AG04450 (cell line): ENCODE data around the gene ATP2B2. TPM values are rescaled to one million over a fixed set of nuclear protein-coding genes. Genes with fewer than 3 reads are reported as not detected.

Source experiments
- CTCF ChIA-PET: fragments of 300-600, 350-600 bp; formaldehyde crosslinking; extraction: SDS; loops from one replicate; lab custom pipeline; 2022; ENCODE audit warnings: antibody characterized with exemption, inconsistent platforms; lab: Charles Lee
- POLR2A ChIA-PET: fragments of 350-600 bp; formaldehyde crosslinking; extraction: SDS; loops from one replicate; lab custom pipeline; 2021; ENCODE audit warnings: antibody characterized with exemption, inconsistent platforms; lab: Yijun Ruan, JAX
- DNase-seq: peaks from one replicate; pipeline ENCODE4 v3.0.0-alpha.2; 2011; ENCODE audit warnings: low read depth, low spot score
- H3K27ac ChIP-seq: one replicate; pipeline ENCODE4 v1.5.1; 2012; ENCODE audit warnings: low read depth, low read length, control low read depth
- H3K27me3 ChIP-seq: one replicate; pipeline ENCODE4 v1.6.0; 2012; ENCODE audit warnings: low read length; ENCODE audit not compliant: control insufficient read depth, insufficient read depth
- H3K4me3 ChIP-seq: 2 replicates; pipeline ENCODE4 v1.5.1; 2011; ENCODE audit warnings: mild to moderate bottlenecking, low read depth, low read length, control low read depth
- H3K9me3 ChIP-seq: 2 replicates; pipeline ENCODE4 v1.5.1; 2012; ENCODE audit warnings: low read length; ENCODE audit not compliant: control insufficient read depth, insufficient read depth
- polyA plus RNA-seq: library from polyadenylated mRNA; depleted of rRNA; stranded (reverse); fragments of >200 nt; gene quantifications from 2 replicates; pipeline ENCODE4 v1.2.3, GENCODE V29; 2011
- TF ChIP-seq, protein P1 (sequence below): IDR thresholded peaks from 2 replicates; pipeline ENCODE4 v1.5.1; 2011; ENCODE audit warnings: low read depth, low read length, control low read depth, inconsistent platforms

Gene ATP2B2
- polyA plus RNA-seq, 1 experiment = 0.01 TPM

DNA sequence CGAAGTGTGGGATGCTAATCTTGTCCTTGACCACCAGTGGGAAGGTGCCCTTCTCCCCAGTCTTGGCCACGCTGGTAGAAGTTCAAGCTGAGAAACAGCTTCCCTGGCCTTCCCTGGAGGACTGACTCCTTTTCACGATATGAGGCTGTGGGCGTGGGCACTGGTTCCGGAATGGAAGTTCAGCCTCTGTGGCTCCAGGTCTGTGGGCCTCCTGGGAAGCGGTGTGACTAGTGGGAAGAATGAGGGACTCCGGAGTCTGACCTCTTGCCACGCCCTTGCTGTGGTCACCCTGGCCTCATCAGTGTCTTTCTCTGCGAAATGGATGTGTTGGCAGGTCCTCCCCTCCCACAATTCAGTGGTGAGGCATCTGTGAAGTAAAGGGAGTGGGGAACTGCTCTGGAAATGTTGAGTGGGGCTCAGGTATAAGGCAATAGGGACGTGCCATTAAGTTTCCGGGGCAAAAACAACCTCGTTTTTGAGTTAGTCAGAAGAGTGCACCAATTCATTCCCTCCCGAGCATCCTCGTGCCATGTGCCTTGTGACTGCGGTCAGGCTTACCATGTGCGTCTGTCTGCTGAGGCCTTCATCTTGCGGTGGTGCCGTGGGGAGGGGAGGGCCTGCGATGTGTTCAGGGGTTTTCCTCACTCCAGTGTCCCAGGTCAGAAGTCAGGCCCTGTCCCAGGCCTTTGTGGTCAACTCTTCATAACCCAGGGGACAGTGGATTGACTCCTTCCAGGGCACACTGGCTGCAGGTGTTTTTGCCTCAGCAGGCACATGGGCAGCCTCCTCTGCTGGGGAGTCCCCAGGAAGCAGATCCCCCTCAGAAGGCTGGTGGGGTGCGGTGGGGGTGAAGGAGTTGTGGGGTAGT is 172.7 kb downstream of the ATP2B2 start:
- POLR2A ChIA-PET = no interaction called here
- H3K27me3 ChIP-seq = peaks cover 66% of the 10 kb centered on the region

DNA sequence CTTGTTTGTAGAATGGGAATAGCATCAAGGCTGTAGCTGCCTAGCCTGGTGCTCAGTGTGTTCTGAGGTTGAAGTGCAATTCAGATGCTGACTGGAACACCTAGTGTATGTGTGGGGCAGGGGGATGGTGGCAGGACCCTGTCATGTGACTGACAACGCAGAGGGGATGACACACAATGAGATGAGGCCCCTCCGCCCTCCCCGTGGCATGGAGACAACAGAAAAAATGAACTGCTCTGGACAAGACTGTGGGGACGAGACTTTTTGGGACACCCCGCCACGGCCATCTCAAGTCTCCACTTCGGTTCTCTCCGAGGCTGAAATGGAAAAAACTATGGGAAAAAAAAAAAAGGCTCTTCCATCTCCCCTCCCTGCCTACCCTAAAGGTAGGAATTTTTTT is 174.1 kb downstream of the ATP2B2 start:
- CTCF ChIA-PET = interaction anchor here (1.6 kb wide), 1 partner anchor 10 kb away, joined by 5 read pairs; the partner anchor contains the start of gene SEC13
- DNase-seq = no peak
- TF ChIP-seq, protein P1, sequence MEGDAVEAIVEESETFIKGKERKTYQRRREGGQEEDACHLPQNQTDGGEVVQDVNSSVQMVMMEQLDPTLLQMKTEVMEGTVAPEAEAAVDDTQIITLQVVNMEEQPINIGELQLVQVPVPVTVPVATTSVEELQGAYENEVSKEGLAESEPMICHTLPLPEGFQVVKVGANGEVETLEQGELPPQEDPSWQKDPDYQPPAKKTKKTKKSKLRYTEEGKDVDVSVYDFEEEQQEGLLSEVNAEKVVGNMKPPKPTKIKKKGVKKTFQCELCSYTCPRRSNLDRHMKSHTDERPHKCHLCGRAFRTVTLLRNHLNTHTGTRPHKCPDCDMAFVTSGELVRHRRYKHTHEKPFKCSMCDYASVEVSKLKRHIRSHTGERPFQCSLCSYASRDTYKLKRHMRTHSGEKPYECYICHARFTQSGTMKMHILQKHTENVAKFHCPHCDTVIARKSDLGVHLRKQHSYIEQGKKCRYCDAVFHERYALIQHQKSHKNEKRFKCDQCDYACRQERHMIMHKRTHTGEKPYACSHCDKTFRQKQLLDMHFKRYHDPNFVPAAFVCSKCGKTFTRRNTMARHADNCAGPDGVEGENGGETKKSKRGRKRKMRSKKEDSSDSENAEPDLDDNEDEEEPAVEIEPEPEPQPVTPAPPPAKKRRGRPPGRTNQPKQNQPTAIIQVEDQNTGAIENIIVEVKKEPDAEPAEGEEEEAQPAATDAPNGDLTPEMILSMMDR = no peak
- H3K9me3 ChIP-seq = no peaks in the 10 kb centered on the region; the same call in 1 of the 2 replicates
- POLR2A ChIA-PET = no interaction called here
- H3K27ac ChIP-seq = no peak overlapping the region
- H3K27me3 ChIP-seq = peaks cover 70% of the 10 kb centered on the region
- no peak overlapping the region for H3K4me3 ChIP-seq

More for the DNA sequence above, 172.7 kb downstream of the ATP2B2 start:
- no peak overlapping the region for H3K4me3 ChIP-seq
- CTCF ChIA-PET = no interaction called here
- TF ChIP-seq, protein P1 = no peak
- H3K9me3 ChIP-seq = no peaks in the 10 kb centered on the region; the same call in 1 of the 2 replicates
- DNase-seq = no peak
- no peak overlapping the region for H3K27ac ChIP-seq

DNA sequence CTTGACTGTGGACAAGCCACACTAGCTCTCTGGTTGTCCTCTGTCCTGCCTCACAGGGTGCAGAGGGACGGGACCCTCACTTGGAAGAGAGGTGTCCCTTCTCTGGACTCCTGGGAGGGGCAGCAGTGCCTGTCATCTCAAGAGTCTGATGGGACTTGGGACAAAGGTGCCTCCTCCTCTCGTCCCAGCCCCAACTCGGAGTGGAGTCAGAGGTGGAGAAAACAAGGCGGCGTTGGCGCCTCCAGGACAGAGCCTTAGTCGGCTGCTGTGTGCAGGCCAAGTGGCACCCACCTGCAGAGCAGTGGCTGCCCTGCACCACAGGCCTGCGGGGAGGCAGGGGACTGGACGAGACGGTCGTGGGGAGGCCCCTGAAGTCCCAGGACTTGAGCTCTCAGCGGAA is 175.1 kb downstream of the ATP2B2 start:
- DNase-seq = no peak
- POLR2A ChIA-PET = interaction anchor here (0.7 kb wide), 1 partner anchor 138 kb away, joined by 3 read pairs; no protein-coding TSS in a partner anchor
- TF ChIP-seq, protein P1 = no peak
- CTCF ChIA-PET = interaction anchor here (1.6 kb wide), 1 partner anchor 9 kb away, joined by 5 read pairs; the partner anchor contains the start of gene SEC13
- H3K27ac ChIP-seq = no peak overlapping the region
- H3K4me3 ChIP-seq = no peak overlapping the region
- H3K9me3 ChIP-seq = no peaks in the 10 kb centered on the region; the same call in 1 of the 2 replicates
- H3K27me3 ChIP-seq = peaks cover 66% of the 10 kb centered on the region

DNA sequence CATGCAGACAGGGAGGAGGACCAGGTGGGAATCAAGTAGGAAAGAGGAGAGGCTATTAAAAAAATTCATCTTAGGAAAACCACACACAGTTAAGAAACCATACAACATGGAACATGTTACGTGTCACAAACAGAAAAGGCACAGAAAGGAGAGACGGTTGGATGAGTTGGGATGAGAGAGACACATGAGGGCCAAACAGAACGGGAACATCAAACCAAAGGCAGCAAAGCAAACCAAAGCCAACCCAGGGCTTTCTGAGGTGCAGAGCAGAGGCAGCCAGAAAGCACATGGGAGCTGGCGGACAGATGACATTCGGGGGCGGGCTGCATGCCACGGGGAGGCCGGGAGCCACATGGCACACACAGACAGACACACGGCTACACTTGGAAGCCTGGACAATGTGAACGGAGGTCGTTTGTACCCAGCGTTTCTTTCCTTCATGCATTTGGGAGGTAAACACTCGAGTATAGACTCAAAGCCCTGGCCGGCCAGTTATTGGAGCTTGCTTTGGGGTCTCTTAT is 175.8 kb downstream of the ATP2B2 start:
- TF ChIP-seq, protein P1 = no peak
- no peak overlapping the region for H3K4me3 ChIP-seq
- ChIA-PET POLR2A (no interaction called here), CTCF (no interaction called here)
- peaks cover 68% of the 10 kb centered on the region for H3K27me3 ChIP-seq
- no peak overlapping the region for H3K27ac ChIP-seq
- H3K9me3 ChIP-seq = no peaks in the 10 kb centered on the region; the same call in 1 of the 2 replicates
- DNase-seq = no peak
